ENCODE results near the gene BMP5.

DNA sequence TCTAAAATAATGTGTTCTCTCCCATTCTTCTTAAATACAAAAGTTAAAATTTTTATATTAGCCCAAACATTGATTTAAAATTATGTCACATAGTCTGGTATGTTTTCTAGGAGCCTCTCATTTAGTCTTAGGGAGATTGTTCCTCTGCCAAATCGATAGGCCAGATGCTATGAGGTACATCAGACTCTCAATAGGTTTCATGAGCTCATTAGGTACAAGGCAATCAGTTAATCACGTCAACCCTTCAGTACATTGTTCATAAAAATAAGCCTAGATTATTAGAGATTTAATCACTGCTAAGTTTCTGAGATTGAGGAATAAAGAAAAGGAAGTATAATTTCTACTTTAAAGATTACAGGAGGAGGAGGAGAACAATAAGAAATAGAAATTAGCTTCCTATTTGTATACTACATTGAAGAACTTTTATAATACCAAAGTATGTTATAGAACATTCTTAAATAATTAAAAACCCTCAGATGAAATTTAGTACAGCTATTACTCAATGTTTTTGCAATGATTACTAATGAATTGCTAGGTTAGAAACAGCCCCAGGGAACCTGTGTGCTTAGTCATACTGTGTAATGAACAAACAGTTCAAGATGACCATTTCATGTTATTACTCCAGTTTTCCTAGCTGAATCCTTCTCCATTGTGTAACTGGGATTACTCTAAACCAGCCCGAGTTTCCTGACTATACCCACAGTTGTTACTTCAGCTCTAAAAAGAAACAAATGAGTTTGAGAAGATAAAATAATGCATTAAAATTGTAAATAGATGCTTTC is 117.0 kb downstream of the BMP5 start:
- TF ChIP-seq ZNF274 (IDR thresholded peaks at IDR 0.05; ENCODE audit: low read depth, low read length) (no peak), YY1 (IDR thresholded peaks at IDR 0.05; ENCODE audit: insufficient read depth, insufficient read length) (no peak)

All from NT2/D1 (cell line).